ENCODE results near the gene POLR2E. TPM values are rescaled to one million over a fixed set of nuclear protein-coding genes. Genes with fewer than 3 reads are reported as not detected.

The POLR2E gene
- total RNA-seq, 2 experiments from 2014 or later, result 142 to 163 TPM

- Mint-ChIP-seq H3K4me1 (peaks cover 32% of the 10 kb centered on the region), H3K9me3 (no peaks in the 10 kb centered on the region)
- POLR2A ChIA-PET, result interaction anchor here (0.7 to 2.5 kb wide), 5 partner anchors 8 to 500 kb away, joined by 3 to 12 read pairs (median 7); no protein-coding TSS in a partner anchor
Measured at GRCh38 chr19:1093330-1093729, 1.8 kb downstream of the POLR2E start.

GRCh38 chr19:1091544-1092175 is 3.5 kb downstream of the POLR2E start:
- H3K27me3 Mint-ChIP-seq, result no peaks in the 10 kb centered on the region
- ATAC-seq (ENCODE audit: low read depth), result no peak
- H3K27ac Mint-ChIP-seq, result peak overlapping the region; percentile 90
- peaks cover 39% of the 10 kb centered on the region for H3K4me1 Mint-ChIP-seq
- H3K36me3 Mint-ChIP-seq, result peaks cover 16% of the 10 kb centered on the region
- POLR2A ChIA-PET, result interaction anchor here (0.9 to 17.6 kb wide), 6 partner anchors 18 to 178 kb away, joined by 3 to 644 read pairs (median 6); partner anchors contain the start of genes ARHGAP45, CIRBP, CNN2 and RNU6-2
- H3K4me3 Mint-ChIP-seq, result no peak overlapping the region
- no peaks in the 10 kb centered on the region for H3K9me3 Mint-ChIP-seq
- DNase-seq, result no peak

More at GRCh38 chr19:1093330-1093729, 1.8 kb downstream of the POLR2E start:
- ATAC-seq (ENCODE audit: low read depth), result no peak
- H3K36me3 Mint-ChIP-seq, result peaks cover 12% of the 10 kb centered on the region
- H3K4me3 Mint-ChIP-seq, result peak overlapping the region; percentile 86
- H3K27ac Mint-ChIP-seq, result peak overlapping the region; percentile 69
- no peaks in the 10 kb centered on the region for H3K27me3 Mint-ChIP-seq
- DNase-seq, result no peak

DNA sequence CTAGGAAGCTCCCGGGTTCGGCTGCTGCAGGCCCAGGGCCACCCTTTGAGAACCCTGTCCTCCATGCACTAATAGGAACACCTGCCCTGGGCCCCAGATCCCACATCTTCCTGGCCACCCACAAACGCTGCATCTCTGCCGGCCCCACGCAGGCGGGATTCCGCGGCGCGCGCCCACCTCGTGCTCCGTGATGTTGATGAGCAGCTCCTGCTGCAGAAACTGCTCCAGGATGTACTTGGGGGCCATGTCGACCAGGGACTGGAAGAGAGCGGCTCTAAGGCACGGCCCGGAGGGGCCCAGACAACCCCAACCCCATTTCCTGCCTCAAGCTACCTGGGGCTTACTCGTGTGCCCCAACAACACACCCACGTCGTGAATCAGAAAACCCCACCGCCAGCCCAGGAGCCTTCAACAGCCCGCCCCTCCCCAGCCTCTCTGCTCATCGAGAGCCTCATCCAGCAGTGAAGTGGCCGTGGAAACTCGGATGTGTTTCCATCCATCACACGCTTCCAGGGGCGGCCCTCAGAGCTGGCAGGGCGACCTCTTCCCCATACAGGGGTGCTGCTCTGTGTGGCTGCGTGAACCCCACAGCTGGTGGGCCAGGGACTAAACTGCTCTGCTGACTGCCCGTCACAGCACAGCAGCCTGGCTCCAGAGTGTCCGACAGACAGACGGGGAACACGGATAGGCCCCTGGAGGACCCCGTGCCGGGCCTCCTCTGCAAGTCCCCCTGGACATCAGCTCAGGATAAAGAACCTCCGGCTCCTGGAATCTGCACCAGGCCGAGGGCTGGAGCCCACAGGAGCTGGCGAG is 4.2 kb downstream of the POLR2E start:
- Mint-ChIP-seq H3K27me3 (no peaks in the 10 kb centered on the region), H3K27ac (peak overlapping the region; percentile 90), H3K36me3 (peaks cover 16% of the 10 kb centered on the region), H3K4me3 (peak overlapping the region; percentile 54), H3K4me1 (peaks cover 37% of the 10 kb centered on the region), H3K9me3 (no peaks in the 10 kb centered on the region)
- POLR2A ChIA-PET, result interaction anchor here (0.9 to 17.6 kb wide), 8 partner anchors 10 to 178 kb away, joined by 3 to 644 read pairs (median 4); partner anchors contain the start of genes ARHGAP45, CIRBP, CNN2 and RNU6-2
- ATAC-seq (ENCODE audit: low read depth) (peak; percentile 9), DNase-seq (peak; percentile 57)

- Mint-ChIP-seq H3K4me1 (peaks cover 38% of the 10 kb centered on the region), H3K36me3 (peaks cover 18% of the 10 kb centered on the region), H3K9me3 (no peaks in the 10 kb centered on the region), H3K27me3 (no peaks in the 10 kb centered on the region), H3K4me3 (peak overlapping the region; percentile 49), H3K27ac (peak overlapping the region; percentile 65)
- POLR2A ChIA-PET, result interaction anchor here (0.7 to 17.6 kb wide), 12 partner anchors 12 to 179 kb away, joined by 3 to 644 read pairs (median 6); partner anchors contain the start of genes ABCA7, ARHGAP45, CIRBP and CNN2
- peak; percentile 57 for ATAC-seq (ENCODE audit: low read depth)
- DNase-seq, result peak; percentile 69
Measured at GRCh38 chr19:1089891-1090290, 5.3 kb downstream of the POLR2E start.

GRCh38 chr19:1089126-1089771 is 5.9 kb downstream of the POLR2E start:
- POLR2A ChIA-PET, result interaction anchor here (0.7 to 17.6 kb wide), 9 partner anchors 8 to 180 kb away, joined by 3 to 644 read pairs (median 8); partner anchors contain the start of genes ABCA7, ARHGAP45, CIRBP and CNN2
- DNase-seq (no peak), ATAC-seq (ENCODE audit: low read depth) (no peak)
- H3K36me3 Mint-ChIP-seq, result peaks cover 21% of the 10 kb centered on the region
- peak overlapping the region; percentile 8 for H3K4me3 Mint-ChIP-seq
- peaks cover 43% of the 10 kb centered on the region for H3K4me1 Mint-ChIP-seq
- no peaks in the 10 kb centered on the region for H3K27me3 Mint-ChIP-seq
- H3K9me3 Mint-ChIP-seq, result no peaks in the 10 kb centered on the region
- H3K27ac Mint-ChIP-seq, result peak overlapping the region; percentile 65

- no peak for DNase-seq
- Mint-ChIP-seq H3K27me3 (no peaks in the 10 kb centered on the region), H3K9me3 (no peaks in the 10 kb centered on the region), H3K36me3 (peaks cover 20% of the 10 kb centered on the region), H3K4me3 (peak overlapping the region; percentile 76), H3K27ac (peak overlapping the region; percentile 95), H3K4me1 (peaks cover 38% of the 10 kb centered on the region)
- peak; percentile 8 for ATAC-seq (ENCODE audit: low read depth)
- POLR2A ChIA-PET, result interaction anchor here (0.6 to 17.6 kb wide), 13 partner anchors 9 to 225 kb away, joined by 3 to 644 read pairs (median 5); partner anchors contain the start of genes ABCA7, ARHGAP45, CNN2 and RNU6-2
Measured at GRCh38 chr19:1088416-1089010, 6.7 kb downstream of the POLR2E start.

GRCh38 chr19:1087813-1088415 is 7.3 kb downstream of the POLR2E start:
- H3K4me1 Mint-ChIP-seq, result peaks cover 34% of the 10 kb centered on the region

DNA sequence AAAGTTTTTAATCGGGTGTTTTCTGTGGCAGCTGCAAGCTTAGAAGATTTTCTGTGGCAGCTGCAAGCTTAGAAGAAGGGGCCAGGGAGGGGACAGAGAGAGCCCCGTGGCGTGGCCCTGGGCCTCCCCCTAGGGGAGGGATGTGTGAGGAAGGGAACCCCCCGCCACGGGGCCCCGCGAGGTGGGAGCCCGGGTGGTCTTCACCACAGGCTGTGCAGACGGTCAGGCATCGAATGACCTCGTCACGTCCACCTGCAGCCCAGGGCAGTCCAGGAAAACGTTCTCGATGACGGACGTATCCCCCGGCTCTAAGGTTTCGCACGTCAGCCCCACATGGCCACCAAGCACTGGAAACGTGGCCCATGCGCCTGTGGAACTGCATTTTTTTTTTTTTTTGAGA is 8.6 kb downstream of the POLR2E start:
- POLR2A ChIA-PET, result interaction anchor here (0.7 to 17.6 kb wide), 7 partner anchors 13 to 189 kb away, joined by 3 to 644 read pairs (median 13); partner anchors contain the start of genes ABCA7, ARHGAP45, CNN2 and FAM174C
- Mint-ChIP-seq H3K27me3 (no peaks in the 10 kb centered on the region), H3K36me3 (peaks cover 22% of the 10 kb centered on the region), H3K4me1 (peaks cover 37% of the 10 kb centered on the region), H3K27ac (no peak overlapping the region), H3K4me3 (no peak overlapping the region), H3K9me3 (no peaks in the 10 kb centered on the region)
- no peak for ATAC-seq (ENCODE audit: low read depth)
- DNase-seq, result no peak

More at GRCh38 chr19:1087813-1088415, 7.3 kb downstream of the POLR2E start:
- H3K27me3 Mint-ChIP-seq, result no peaks in the 10 kb centered on the region
- H3K9me3 Mint-ChIP-seq, result no peaks in the 10 kb centered on the region
- POLR2A ChIA-PET, result interaction anchor here (0.6 to 17.6 kb wide), 12 partner anchors 10 to 224 kb away, joined by 3 to 644 read pairs (median 6); partner anchors contain the start of genes ABCA7, ARHGAP45, CNN2 and RNU6-2
- ATAC-seq (ENCODE audit: low read depth) (peak; percentile 32), DNase-seq (peak; percentile 71)
- peaks cover 16% of the 10 kb centered on the region for H3K36me3 Mint-ChIP-seq
- peak overlapping the region; percentile 76 for H3K4me3 Mint-ChIP-seq
- H3K27ac Mint-ChIP-seq, result peak overlapping the region; percentile 95

- POLR2A ChIA-PET, result interaction anchor here (0.6 to 17.6 kb wide), 13 partner anchors 8 to 163 kb away, joined by 3 to 644 read pairs (median 5); partner anchors contain the start of genes ABCA7, ARHGAP45, CNN2 and RNU6-2
- Mint-ChIP-seq H3K4me3 (no peak overlapping the region), H3K4me1 (peaks cover 36% of the 10 kb centered on the region), H3K27me3 (no peaks in the 10 kb centered on the region), H3K27ac (peak overlapping the region; percentile 86), H3K36me3 (peaks cover 24% of the 10 kb centered on the region), H3K9me3 (no peaks in the 10 kb centered on the region)
- DNase-seq (no peak), ATAC-seq (ENCODE audit: low read depth) (no peak)
Measured at GRCh38 chr19:1085676-1086442, 9.3 kb downstream of the POLR2E start.

DNA sequence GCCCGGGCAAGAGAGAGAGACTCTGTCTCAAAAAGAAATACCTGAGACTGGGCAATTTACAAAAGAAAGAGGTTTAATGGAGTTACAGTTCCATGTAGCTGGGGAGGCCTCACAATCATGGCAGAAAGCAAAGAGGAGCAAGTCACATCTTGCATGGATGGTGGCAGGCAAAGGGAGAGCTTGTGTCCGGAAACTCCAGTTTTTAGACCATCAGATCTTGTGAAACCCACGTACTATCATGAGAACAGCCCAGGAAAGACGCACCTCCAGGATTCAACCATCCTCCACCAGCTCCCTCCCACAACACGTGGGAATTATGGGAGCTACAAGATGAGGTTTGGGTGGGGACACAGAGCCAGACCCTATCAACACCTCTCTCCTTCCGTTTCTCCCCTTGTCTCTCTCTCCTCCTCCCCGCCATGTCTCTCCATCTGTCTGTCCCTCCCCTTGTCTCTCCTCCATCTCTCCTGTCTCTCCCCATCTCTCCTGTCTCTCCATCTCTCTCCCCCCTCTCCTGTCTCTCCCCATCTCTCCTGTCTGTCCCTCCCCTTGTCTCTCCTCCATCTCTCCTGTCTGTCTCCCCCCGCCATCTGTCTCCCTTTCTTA is 10.0 kb downstream of the POLR2E start:
- Mint-ChIP-seq H3K36me3 (peaks cover 24% of the 10 kb centered on the region), H3K4me1 (peaks cover 32% of the 10 kb centered on the region), H3K4me3 (peak overlapping the region; percentile 50), H3K27ac (peak overlapping the region; percentile 86), H3K9me3 (no peaks in the 10 kb centered on the region), H3K27me3 (no peaks in the 10 kb centered on the region)
- POLR2A ChIA-PET, result interaction anchor here (0.6 to 17.6 kb wide), 14 partner anchors 9 to 163 kb away, joined by 3 to 644 read pairs (median 5); partner anchors contain the start of genes ABCA7, ARHGAP45, CNN2 and RNU6-2
- no peak for ATAC-seq (ENCODE audit: low read depth)
- no peak for DNase-seq

Data from activated naive CD8-positive, alpha-beta T cell treated with anti-CD3 and anti-CD28 coated beads, Interleukin-2, amount 10 ng/mL, durations not matched to agents 7 days and 5 days (primary cell).